ENCODE results near the gene BAZ2B. TPM values are rescaled to one million over a fixed set of nuclear protein-coding genes. Genes with fewer than 3 reads are reported as not detected.

BAZ2B gene
- total RNA-seq, 4 donors from 2014 or later, result 94.5 to 237 (median 145) TPM

DNA sequence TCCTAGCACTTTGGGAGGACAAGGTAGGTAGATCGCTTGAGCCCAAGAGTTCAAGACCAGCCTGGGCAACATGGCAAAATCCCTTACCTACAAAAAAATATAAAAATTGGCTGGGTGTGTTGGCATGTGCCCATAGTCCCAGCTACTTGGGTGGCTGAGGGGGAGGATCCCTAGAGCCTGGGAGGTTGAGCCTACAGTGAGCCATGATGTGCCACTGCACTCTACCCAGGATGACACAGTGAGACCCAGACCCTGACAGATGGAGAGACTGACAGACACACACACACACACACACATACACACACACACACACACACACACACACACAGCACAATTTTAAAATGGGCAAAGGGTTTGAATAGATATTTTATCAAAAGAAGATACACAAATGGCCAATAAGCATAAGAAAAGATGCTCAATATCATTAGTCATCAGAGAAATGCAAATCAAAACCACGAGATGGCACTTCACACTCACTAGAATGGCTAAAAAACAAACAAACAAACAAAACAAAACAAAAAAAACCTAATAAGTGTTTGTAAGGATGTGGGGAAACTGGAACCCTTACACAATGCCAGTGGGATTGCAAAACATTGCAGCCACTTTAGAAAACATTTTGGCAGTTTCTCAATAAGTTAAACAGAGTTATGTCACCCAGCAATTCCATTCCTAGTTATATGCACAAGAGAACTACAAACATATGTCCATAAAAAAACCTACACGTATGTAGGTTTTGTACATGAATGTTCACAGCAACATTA is 42.3 kb downstream of the BAZ2B start:
- intact Hi-C loops (cut with DNase I; ENCODE audit: low total_unique reads), result no loop called here
- Histone ChIP-seq H3K27ac (no peak overlapping the region), H3K9me3 (no peaks in the 10 kb centered on the region), H3K36me3 (no peaks in the 10 kb centered on the region), H3K27me3 (no peaks in the 10 kb centered on the region), H3K4me3 (no peak overlapping the region), H3K4me1 (peaks cover 0 to 6% of the 10 kb centered on the region in 2 donors)
- no peak for DNase-seq
- TF ChIP-seq POLR2A (IDR thresholded peaks at IDR 0.05), result no peak
- TF ChIP-seq, protein P1, sequence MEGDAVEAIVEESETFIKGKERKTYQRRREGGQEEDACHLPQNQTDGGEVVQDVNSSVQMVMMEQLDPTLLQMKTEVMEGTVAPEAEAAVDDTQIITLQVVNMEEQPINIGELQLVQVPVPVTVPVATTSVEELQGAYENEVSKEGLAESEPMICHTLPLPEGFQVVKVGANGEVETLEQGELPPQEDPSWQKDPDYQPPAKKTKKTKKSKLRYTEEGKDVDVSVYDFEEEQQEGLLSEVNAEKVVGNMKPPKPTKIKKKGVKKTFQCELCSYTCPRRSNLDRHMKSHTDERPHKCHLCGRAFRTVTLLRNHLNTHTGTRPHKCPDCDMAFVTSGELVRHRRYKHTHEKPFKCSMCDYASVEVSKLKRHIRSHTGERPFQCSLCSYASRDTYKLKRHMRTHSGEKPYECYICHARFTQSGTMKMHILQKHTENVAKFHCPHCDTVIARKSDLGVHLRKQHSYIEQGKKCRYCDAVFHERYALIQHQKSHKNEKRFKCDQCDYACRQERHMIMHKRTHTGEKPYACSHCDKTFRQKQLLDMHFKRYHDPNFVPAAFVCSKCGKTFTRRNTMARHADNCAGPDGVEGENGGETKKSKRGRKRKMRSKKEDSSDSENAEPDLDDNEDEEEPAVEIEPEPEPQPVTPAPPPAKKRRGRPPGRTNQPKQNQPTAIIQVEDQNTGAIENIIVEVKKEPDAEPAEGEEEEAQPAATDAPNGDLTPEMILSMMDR (IDR thresholded peaks at IDR 0.05), result no peak

DNA sequence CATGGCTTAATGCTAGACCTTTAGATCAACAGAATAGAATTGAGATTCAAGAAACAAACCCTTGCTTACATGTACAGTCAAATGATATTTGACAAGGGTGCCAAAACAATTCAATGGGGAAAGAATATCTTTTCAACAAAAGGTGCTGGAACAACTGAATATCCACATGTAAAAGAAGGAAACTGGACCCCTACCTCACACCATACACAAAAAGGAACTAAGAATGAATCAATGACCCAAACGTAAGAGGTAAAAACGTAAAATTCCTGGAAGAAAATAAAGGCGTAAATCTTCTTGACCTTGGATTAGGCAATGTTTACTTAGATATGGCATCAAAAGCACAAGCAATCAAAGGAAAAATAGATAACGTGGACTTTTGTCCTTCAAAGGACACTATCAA is 43.1 kb downstream of the BAZ2B start:
- no peak for DNase-seq
- Histone ChIP-seq H3K9me3 (no peaks in the 10 kb centered on the region), H3K36me3 (no peaks in the 10 kb centered on the region), H3K27me3 (no peaks in the 10 kb centered on the region), H3K27ac (no peak overlapping the region), H3K4me1 (peaks cover 0 to 6% of the 10 kb centered on the region in 2 donors), H3K4me3 (no peak overlapping the region)
- TF ChIP-seq POLR2A (IDR thresholded peaks at IDR 0.05), result no peak
- TF ChIP-seq, protein P1 (IDR thresholded peaks at IDR 0.05), result no peak
- intact Hi-C loops (cut with DNase I; ENCODE audit: low total_unique reads), result no loop called here

DNA sequence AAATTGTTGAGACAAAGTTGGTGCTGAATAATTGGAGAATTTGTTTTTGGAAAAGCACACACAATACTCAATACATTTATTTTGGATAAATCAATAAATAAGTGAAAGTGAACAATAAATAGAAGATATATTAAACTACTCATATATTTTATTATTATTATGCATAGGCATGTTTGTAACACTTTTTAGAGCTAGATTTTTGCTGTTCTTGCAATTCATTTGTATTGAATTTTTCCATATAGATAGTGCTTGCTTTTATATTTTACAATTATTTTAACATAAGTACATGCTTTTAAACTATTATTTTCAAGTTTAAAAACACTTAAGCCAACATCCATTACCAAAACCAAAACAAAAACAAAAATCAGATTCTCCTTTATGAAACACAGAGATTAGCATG is 43.9 kb downstream of the BAZ2B start:
- TF ChIP-seq, protein P1 (IDR thresholded peaks at IDR 0.05), result no peak
- no peak for TF ChIP-seq POLR2A (IDR thresholded peaks at IDR 0.05)
- Histone ChIP-seq H3K4me1 (peaks cover 0 to 6% of the 10 kb centered on the region in 2 donors), H3K27me3 (no peaks in the 10 kb centered on the region), H3K4me3 (no peak overlapping the region), H3K9me3 (no peaks in the 10 kb centered on the region), H3K27ac (no peak overlapping the region), H3K36me3 (no peaks in the 10 kb centered on the region)
- intact Hi-C loops (cut with DNase I; ENCODE audit: low total_unique reads), result no loop called here
- no peak for DNase-seq

DNA sequence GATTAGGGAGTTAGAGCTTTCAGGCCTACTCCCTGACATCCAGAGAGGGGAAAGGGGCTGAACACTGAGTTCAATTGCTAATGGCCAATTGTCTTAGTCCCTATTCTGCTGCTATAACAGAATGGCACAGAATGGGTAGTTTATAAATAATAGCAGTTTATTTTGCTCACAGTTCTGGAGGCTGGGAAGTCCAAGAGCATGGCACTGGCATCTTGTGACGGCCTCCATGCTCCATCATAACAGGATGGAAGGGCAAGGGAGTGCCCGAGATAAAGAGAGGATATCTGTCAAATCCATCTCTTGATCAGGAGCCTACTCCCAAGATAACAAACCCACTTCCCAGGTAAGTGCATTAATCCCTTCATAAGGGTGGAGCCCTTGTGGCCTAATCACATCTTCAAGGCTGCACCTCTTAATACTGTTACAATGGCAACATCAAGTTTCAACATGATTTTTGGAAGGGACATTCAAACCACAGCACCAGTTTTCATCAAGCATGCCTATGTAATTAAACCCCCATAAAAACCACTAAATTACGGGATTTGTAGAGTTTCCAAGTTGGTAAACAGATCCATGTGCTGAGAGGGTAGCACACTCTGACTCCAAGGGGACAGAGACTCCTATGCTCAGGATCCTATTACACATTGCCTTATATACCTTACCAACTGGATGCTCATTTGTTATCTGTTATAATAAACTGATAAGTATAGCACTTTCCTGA is 44.6 kb downstream of the BAZ2B start:
- H3K4me3 ChIP-seq, result no peak overlapping the region
- H3K27me3 ChIP-seq, result no peaks in the 10 kb centered on the region
- no peak overlapping the region for H3K27ac ChIP-seq
- H3K9me3 ChIP-seq, result no peaks in the 10 kb centered on the region
- no peak for DNase-seq
- TF ChIP-seq POLR2A (IDR thresholded peaks at IDR 0.05), result no peak
- TF ChIP-seq, protein P1 (IDR thresholded peaks at IDR 0.05), result no peak
- H3K4me1 ChIP-seq, result peaks cover 0 to 6% of the 10 kb centered on the region in 2 donors
- H3K36me3 ChIP-seq, result no peaks in the 10 kb centered on the region
- intact Hi-C loops (cut with DNase I; ENCODE audit: low total_unique reads), result no loop called here

DNA sequence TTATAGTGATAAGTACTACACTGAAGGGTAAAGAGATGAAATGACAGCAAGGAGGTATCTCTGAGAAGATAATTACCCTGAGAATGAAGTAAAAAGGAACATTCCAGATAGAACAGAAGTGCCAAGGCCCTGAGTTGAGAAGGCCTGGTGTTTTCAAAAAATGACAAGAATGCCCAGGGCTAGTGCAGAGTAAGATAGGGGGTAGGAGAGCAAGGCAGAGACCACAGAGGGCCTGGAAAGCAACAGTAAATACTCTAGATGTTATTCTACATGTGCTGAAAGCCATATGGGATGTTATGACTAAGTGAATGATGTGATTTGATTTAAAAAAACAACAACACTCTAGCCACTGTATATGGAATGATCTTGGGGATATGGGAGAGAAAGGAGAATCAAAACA is 52.3 kb downstream of the BAZ2B start:
- Histone ChIP-seq H3K4me3 (no peak overlapping the region), H3K9me3 (no peaks in the 10 kb centered on the region), H3K27ac (no peak overlapping the region), H3K4me1 (no peaks in the 10 kb centered on the region), H3K27me3 (no peaks in the 10 kb centered on the region), H3K36me3 (no peaks in the 10 kb centered on the region)
- intact Hi-C loops (cut with DNase I; ENCODE audit: low total_unique reads), result no loop called here
- TF ChIP-seq, protein P1 (IDR thresholded peaks at IDR 0.05), result no peak
- TF ChIP-seq POLR2A (IDR thresholded peaks at IDR 0.05), result no peak
- no peak for DNase-seq
